H1 (cell line): Measurements from ENCODE around the gene CACNA1B. TPM values are rescaled to one million over a fixed set of nuclear protein-coding genes. Genes with fewer than 3 reads are reported as not detected.

Source experiments
- CTCF ChIA-PET: fragments of 300-600 bp; sonication (Branson Sonifier 250); formaldehyde crosslinking; loops from one replicate; lab custom pipeline; 2021; ENCODE audit not compliant: partially characterized antibody; lab: Charles Lee
- POLR2A ChIA-PET: fragments of 300-600 bp; sonication (Branson Sonifier 250); formaldehyde crosslinking; loops from one replicate; lab custom pipeline; 2021; ENCODE audit warnings: inconsistent platforms; ENCODE audit not compliant: partially characterized antibody; lab: Charles Lee
- DNase-seq, 2 experiments: peaks; one replicate each; pipeline versions ENCODE4 v3.0.0 to v3.0.0-alpha.2; 2010 to 2022; ENCODE audit warnings: low spot score in 2 of 2, low read depth in 1 of 2, mixed read lengths in 1 of 2
- FAIRE-seq: peaks from 2 replicates; lab custom pipeline; 2011; peaks lifted over from hg19 to GRCh38; lab: Jason Lieb, UNC
- H2AFZ ChIP-seq: 2 replicates; pipeline ENCODE4 v1.8.1; 2012; ENCODE audit warnings: low read length, inconsistent platforms
- H2AK5ac ChIP-seq: 2 replicates; pipeline ENCODE4 v1.6.1; 2013; ENCODE audit warnings: low read depth, low read length
- H2BK120ac ChIP-seq: replicated peaks from 2 replicates; pipeline ENCODE3; 2013; ENCODE audit warnings: low read depth, low read length, inconsistent platforms
- H2BK12ac ChIP-seq: 2 replicates; pipeline ENCODE4 v1.6.1; 2013; ENCODE audit warnings: low read depth, low read length
- H2BK15ac ChIP-seq: 2 replicates; pipeline ENCODE4 v1.6.1; 2013; ENCODE audit warnings: low read length
- H2BK20ac ChIP-seq: 2 replicates; pipeline ENCODE4 v1.6.1; 2013; ENCODE audit warnings: low read length
- H2BK5ac ChIP-seq: 2 replicates; pipeline ENCODE4 v1.6.1; 2013; ENCODE audit warnings: low read depth, low read length
- H3K14ac ChIP-seq: 2 replicates; pipeline ENCODE4 v1.6.1; 2013; ENCODE audit warnings: inconsistent platforms; ENCODE audit not compliant: insufficient read length
- H3K18ac ChIP-seq: 2 replicates; pipeline ENCODE4 v1.6.1; 2013; ENCODE audit warnings: low read length; ENCODE audit errors: extremely low read depth
- H3K23ac ChIP-seq: 2 replicates; pipeline ENCODE4 v1.6.1; 2013; ENCODE audit warnings: inconsistent platforms; ENCODE audit not compliant: insufficient read length
- H3K23me2 ChIP-seq: 2 replicates; pipeline ENCODE4 v1.6.1; 2013; ENCODE audit warnings: low read depth, low read length
- H3K27ac ChIP-seq: 2 replicates; pipeline ENCODE4 v1.6.1; 2011; ENCODE audit warnings: low read depth, low read length, inconsistent platforms
- H3K27me3 ChIP-seq, 4 experiments: replicated peaks in 1 of 4; 1 replicate in 1 of 4; 2 replicates in 3 of 4; pipeline versions ENCODE4 v1.6.1 to v1.8.1; 2011 to 2013; ENCODE audit warnings: low read length in 3 of 4, mild to moderate bottlenecking in 3 of 4, inconsistent platforms in 2 of 4, mixed read lengths in 2 of 4, moderate library complexity in 1 of 4; ENCODE audit not compliant: control insufficient read depth in 3 of 4, insufficient read depth in 3 of 4; ENCODE audit errors: extremely low read depth in 1 of 4
- H3K36me3 ChIP-seq, 4 experiments: 2 replicates each; pipeline versions ENCODE4 v1.6.1 to v1.8.1; 2011 to 2013; ENCODE audit warnings: mild to moderate bottlenecking in 4 of 4, low read length in 3 of 4, moderate library complexity in 2 of 4, control low read depth in 1 of 4, inconsistent platforms in 1 of 4; ENCODE audit not compliant: insufficient read depth in 4 of 4, control insufficient read depth in 2 of 4
- H3K4ac ChIP-seq: replicated peaks from 2 replicates; pipeline ENCODE3; 2013; ENCODE audit warnings: low read length, low read depth, mixed read lengths, inconsistent platforms; ENCODE audit not compliant: insufficient read length
- H3K4me1 ChIP-seq, 4 experiments: replicated peaks in 1 of 4; 1 replicate in 1 of 4; 2 replicates in 3 of 4; pipeline versions ENCODE4 v1.6.1 to v1.8.1; 2011 to 2013; ENCODE audit warnings: low read length in 3 of 4, inconsistent platforms in 2 of 4, mixed read lengths in 1 of 4; ENCODE audit not compliant: insufficient read depth in 4 of 4, control insufficient read depth in 3 of 4
- H3K4me2 ChIP-seq, 2 experiments: 2 replicates each; pipeline versions ENCODE4 v1.6.1 to v1.8.1; 2011 to 2013; ENCODE audit warnings: low read depth in 2 of 2, low read length in 2 of 2, control low read depth in 1 of 2, inconsistent platforms in 1 of 2, mild to moderate bottlenecking in 1 of 2; ENCODE audit not compliant: insufficient read depth in 1 of 2
- H3K4me3 ChIP-seq, 4 experiments: fragments of 200-600, 300-600 bp in 1 of 4; sonication (generic), shearing (Covaris generic), sonication (Bioruptor Twin) in 1 of 4; 2 replicates each; pipeline versions ENCODE4 v1.5.1 to v1.8.1; 2011 to 2016; ENCODE audit warnings: low read length in 4 of 4, low read depth in 3 of 4, control low read depth in 2 of 4, inconsistent platforms in 2 of 4, mild to moderate bottlenecking in 2 of 4, mixed read lengths in 1 of 4, moderate library complexity in 1 of 4; ENCODE audit not compliant: insufficient read depth in 2 of 4; ENCODE audit errors: extremely low read depth in 1 of 4
- H3K56ac ChIP-seq: replicated peaks from 2 replicates; pipeline ENCODE3; 2013; ENCODE audit warnings: low read depth, mild to moderate bottlenecking, mixed read lengths, low read length, inconsistent platforms; ENCODE audit not compliant: insufficient read length
- H3K79me1 ChIP-seq: 2 replicates; pipeline ENCODE4 v1.6.1; 2013; ENCODE audit warnings: low read depth, low read length, control low read depth
- H3K79me2 ChIP-seq, 2 experiments: 2 replicates each; pipeline versions ENCODE4 v1.6.1 to v1.8.1; 2012 to 2013; ENCODE audit warnings: low read length in 2 of 2, mild to moderate bottlenecking in 2 of 2, inconsistent platforms in 1 of 2; ENCODE audit not compliant: insufficient read depth in 2 of 2, control insufficient read depth in 1 of 2
- H3K9ac ChIP-seq, 4 experiments: replicated peaks in 1 of 4; 1 replicate in 1 of 4; 2 replicates in 3 of 4; pipeline versions ENCODE4 v1.6.1 to v1.8.1; 2011 to 2013; ENCODE audit warnings: low read depth in 3 of 4, low read length in 3 of 4, control low read depth in 2 of 4, mild to moderate bottlenecking in 2 of 4, moderate library complexity in 2 of 4, inconsistent platforms in 1 of 4; ENCODE audit errors: extremely low read depth in 1 of 4
- H3K9me3 ChIP-seq, 2 experiments: 2 replicates each; pipeline versions ENCODE4 v1.6.1 to v1.8.1; 2012 to 2013; ENCODE audit warnings: mild to moderate bottlenecking in 2 of 2, moderate library complexity in 2 of 2, control low read depth in 1 of 2, inconsistent platforms in 1 of 2, low read depth in 1 of 2, low read length in 1 of 2, mixed read lengths in 1 of 2; ENCODE audit not compliant: insufficient read depth in 2 of 2
- H4K20me1 ChIP-seq, 2 experiments: replicated peaks in 1 of 2; 2 replicates each; pipeline versions ENCODE3 to v1.8.1; 2011 to 2013; ENCODE audit warnings: inconsistent platforms in 2 of 2, low read length in 2 of 2, mild to moderate bottlenecking in 1 of 2; ENCODE audit not compliant: insufficient read depth in 2 of 2, control insufficient read depth in 1 of 2
- H4K5ac ChIP-seq: 2 replicates; pipeline ENCODE4 v1.6.1; 2013; ENCODE audit warnings: low read length, low read depth, mixed read lengths, inconsistent platforms; ENCODE audit not compliant: insufficient read length
- H4K8ac ChIP-seq: 2 replicates; pipeline ENCODE4 v1.8.0; 2013; ENCODE audit warnings: mild to moderate bottlenecking, moderate library complexity, low read length, inconsistent platforms; ENCODE audit not compliant: insufficient read depth; ENCODE audit errors: extremely low read depth
- H4K91ac ChIP-seq: replicated peaks from 2 replicates; pipeline ENCODE3; 2013; ENCODE audit warnings: low read length, mixed read lengths, inconsistent platforms; ENCODE audit not compliant: insufficient read length
- NANOG ChIP-seq: IDR thresholded peaks from 2 replicates; pipeline ENCODE4 v1.6.1; 2011; ENCODE audit warnings: low read length, low read depth, mild to moderate bottlenecking, inconsistent platforms; ENCODE audit not compliant: insufficient read depth, poor library complexity, severe bottlenecking
- RAD21 ChIP-seq, 2 experiments: IDR thresholded peaks in 1 of 2; conservative IDR thresholded peaks in 1 of 2; 2 replicates each; pipeline ENCODE4 v1.6.1; 2011; ENCODE audit warnings: low read depth in 2 of 2, low read length in 2 of 2, improper control_type of control experiment in 1 of 2, inconsistent platforms in 1 of 2, mild to moderate bottlenecking in 1 of 2, moderate library complexity in 1 of 2
- WGBS, 2 experiments: shearing (Covaris generic) in 1 of 2; methylation state at CpG; one replicate each; pipeline versions ENCODE4 v1.1.6 to v1.1.7; 2013 to 2015; ENCODE audit warnings: low lambda C conversion rate in 2 of 2, mixed read lengths in 2 of 2, inconsistent platforms in 1 of 2, low coverage in 1 of 2, missing lambda C conversion rate in 1 of 2; ENCODE audit not compliant: insufficient replicate concordance in 2 of 2, insufficient coverage in 1 of 2, insufficient read length in 1 of 2; ENCODE audit errors: extremely low coverage in 1 of 2, missing lambda C conversion rate in 1 of 2; 5-methylcytosine and 5-hydroxymethylcytosine counted together
- polyA plus RNA-seq, 7 experiments: library from polyadenylated mRNA; depleted of rRNA in 3 of 7; stranded (reverse) in 5 of 7; unstranded in 2 of 7; fragments of >200 nt in 5 of 7; fragments of 200-250 nt in 2 of 7; gene quantifications; 1 replicate in 5 of 7; 2 replicates in 1 of 7; 4 replicates in 1 of 7; pipeline versions ENCODE4 v1.2.1 to v1.2.3, GENCODE V29; 2011 to 2013; ENCODE audit warnings: missing spikeins in 2 of 7, mixed read lengths in 2 of 7
- total RNA-seq: library from RNA; stranded (reverse); fragmentation: NEBNext Ultra II Directional; extraction: Animal tissue kit (Norgen Biotek cat#: 25700); gene quantifications from 2 replicates; pipeline ENCODE4 v1.2.1, GENCODE V29; 2021

The CACNA1B gene
- total and polyA plus RNA-seq, 2 of the 8 experiments (the other 6 are each of a cell fraction or from before 2014, with no cell fraction given): 1.5 to 5.7 TPM

DNA sequence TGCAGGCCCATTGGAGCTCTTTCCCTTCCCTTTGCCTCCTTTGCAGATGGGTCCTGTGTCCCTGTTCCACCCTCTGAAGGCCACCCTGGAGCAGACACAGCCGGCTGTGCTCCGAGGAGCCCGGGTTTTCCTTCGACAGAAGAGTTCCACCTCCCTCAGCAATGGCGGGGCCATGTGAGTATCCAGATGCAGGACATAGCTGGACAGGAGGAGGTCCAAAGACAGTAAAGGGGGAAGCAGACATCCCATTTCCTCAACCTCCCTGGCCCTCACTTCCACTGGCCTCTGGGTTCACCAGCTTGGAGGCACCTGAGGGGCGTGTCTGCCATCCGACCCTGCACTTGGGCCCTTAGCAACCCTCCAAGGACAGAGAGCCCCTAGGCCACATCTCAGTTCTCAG is 237.9 kb downstream of the CACNA1B start:
- Histone ChIP-seq H3K9ac (no peak overlapping the region), H3K23ac (no peak overlapping the region), H4K8ac (no peak overlapping the region), H2AFZ (no peak overlapping the region), H2BK20ac (no peak overlapping the region), H3K4me1 (no peaks in the 10 kb centered on the region), H4K5ac (no peak overlapping the region), H3K79me2 (no peaks in the 10 kb centered on the region), H3K4me3 (no peak overlapping the region), H3K4ac (no peak overlapping the region), H3K4me2 (no peak overlapping the region), H3K14ac (no peak overlapping the region), H3K56ac (no peak overlapping the region), H3K23me2 (no peaks in the 10 kb centered on the region), H2BK120ac (no peak overlapping the region), H3K9me3 (peaks cover 69 to 94% of the 10 kb centered on the region in 2 experiments), H3K36me3 (peaks cover 0 to 5% (median 0%) of the 10 kb centered on the region in 4 experiments; a peak in 1 of 8 replicates), H3K27ac (no peak overlapping the region), H4K20me1 (no peaks in the 10 kb centered on the region), H2BK12ac (no peak overlapping the region), H4K91ac (no peak overlapping the region), H3K27me3 (no peaks in the 10 kb centered on the region), H2BK5ac (no peak overlapping the region), H3K18ac (no peak overlapping the region), H2BK15ac (no peak overlapping the region), H2AK5ac (no peak overlapping the region), H3K79me1 (no peaks in the 10 kb centered on the region)
- WGBS, 2 experiments: 87% methylated on average over 7 of the region's 7 CpGs; no CpG with 5 or more reads in 1 of the 2 experiments
- no peak for FAIRE-seq
- ChIA-PET POLR2A (no interaction called here), CTCF (no interaction called here)
- DNase-seq: no peak
- TF ChIP-seq RAD21 (IDR thresholded peaks at IDR 0.05 in 1 of 2, conservative IDR thresholded peaks at IDR 0.05 in 1 of 2; ENCODE audit: low read depth in 2 of 2, low read length in 2 of 2) (no peak), NANOG (no peak)
